Activated CD8-positive, alpha-beta memory T cell treated with anti-CD3 and anti-CD28 coated beads for 24 hours (primary cell): ENCODE results near the gene SLC22A31.
"Not testable (repeated sequence)": the region's sequence is repeated elsewhere in the genome, so short reads cannot be mapped to it uniquely, and the experiment has no call there.

Experiments
- DNase-seq: peaks from one replicate; pipeline ENCODE4 v3.0.0-alpha.2; 2020

SLC22A31 gene

DNA sequence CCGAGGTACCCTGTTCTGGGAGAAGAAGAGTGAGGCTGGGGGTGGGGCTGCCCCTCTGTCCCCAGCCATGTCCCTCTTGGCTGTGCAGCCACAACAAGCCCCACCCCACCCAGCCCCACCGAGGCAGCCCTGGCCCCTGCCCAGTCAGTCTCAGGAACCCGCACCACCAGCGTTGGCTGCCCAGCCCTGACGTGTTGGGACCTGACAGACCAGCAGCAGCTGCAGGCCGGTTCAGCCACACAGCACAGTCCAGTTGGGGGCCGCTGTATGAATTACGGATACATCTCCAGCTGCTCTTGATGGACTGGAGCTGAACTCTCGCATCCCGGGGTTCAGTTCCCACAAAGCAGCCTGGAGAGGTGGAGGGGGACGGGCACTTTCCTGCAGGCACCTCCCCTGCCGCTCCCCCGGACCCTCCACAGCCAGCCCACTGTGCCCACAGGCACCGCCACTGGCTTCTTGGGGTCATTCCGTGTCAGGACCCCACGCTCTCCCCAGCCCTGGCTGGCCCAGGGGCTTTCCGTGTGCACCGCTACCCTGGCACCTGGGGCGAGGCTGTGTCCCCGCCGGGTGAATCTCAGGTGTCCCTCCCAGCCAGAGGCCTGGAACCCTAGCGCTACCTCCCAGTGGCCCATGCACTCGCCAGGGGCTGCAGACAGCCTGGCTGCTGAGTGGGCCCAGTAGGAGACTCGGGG lies 21.7 kb downstream of the SLC22A31 start:
- no peak for DNase-seq

DNA sequence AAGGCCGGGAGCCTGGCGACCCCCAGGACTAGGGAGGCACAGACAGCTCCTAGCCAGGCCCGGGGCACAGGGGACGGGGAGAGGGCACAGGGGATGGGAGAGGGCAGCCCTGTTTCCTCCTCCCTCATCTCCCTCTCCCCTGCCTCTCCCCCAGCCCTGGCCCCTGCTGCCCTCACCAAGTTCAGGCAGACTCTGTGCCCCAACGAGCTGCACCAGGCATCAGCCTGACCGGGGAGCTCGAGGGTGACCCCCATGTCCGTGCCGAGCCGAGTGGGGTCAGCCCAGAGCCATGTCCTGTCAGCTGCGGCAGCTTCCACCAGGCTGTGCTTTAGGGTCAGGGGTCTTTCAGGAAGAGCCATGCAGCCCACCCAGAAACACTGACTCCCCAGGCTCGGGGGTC lies 22.8 kb downstream of the SLC22A31 start:
- DNase-seq, result no peak

DNA sequence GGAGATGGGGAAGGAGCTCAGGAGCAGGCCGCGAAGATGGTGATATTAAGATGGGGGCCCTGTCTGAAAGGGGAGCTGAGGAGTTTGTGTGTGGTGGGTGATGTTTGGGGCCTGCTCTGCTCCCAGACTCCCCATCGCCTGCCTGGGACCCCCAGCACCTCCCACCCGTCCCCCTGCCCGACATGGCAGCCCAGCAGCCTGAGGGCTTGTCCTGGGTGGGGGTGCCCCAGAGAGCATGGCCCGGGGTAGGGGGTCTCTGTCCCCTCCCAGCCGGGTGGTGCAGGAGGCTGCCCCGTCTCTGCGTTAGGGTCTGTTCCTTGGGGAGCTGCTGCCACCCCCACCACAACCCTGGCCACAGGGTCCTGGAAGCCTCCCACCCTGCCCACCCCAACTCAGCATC lies 23.6 kb downstream of the SLC22A31 start:
- no peak for DNase-seq

GRCh38 chr16:89176147-89176690 lies 24.1 kb downstream of the SLC22A31 start:
- DNase-seq, result no peak

GRCh38 chr16:89175280-89176146 lies 24.8 kb downstream of the SLC22A31 start:
- no peak for DNase-seq

GRCh38 chr16:89174877-89175276 lies 25.5 kb downstream of the SLC22A31 start:
- no peak for DNase-seq

DNA sequence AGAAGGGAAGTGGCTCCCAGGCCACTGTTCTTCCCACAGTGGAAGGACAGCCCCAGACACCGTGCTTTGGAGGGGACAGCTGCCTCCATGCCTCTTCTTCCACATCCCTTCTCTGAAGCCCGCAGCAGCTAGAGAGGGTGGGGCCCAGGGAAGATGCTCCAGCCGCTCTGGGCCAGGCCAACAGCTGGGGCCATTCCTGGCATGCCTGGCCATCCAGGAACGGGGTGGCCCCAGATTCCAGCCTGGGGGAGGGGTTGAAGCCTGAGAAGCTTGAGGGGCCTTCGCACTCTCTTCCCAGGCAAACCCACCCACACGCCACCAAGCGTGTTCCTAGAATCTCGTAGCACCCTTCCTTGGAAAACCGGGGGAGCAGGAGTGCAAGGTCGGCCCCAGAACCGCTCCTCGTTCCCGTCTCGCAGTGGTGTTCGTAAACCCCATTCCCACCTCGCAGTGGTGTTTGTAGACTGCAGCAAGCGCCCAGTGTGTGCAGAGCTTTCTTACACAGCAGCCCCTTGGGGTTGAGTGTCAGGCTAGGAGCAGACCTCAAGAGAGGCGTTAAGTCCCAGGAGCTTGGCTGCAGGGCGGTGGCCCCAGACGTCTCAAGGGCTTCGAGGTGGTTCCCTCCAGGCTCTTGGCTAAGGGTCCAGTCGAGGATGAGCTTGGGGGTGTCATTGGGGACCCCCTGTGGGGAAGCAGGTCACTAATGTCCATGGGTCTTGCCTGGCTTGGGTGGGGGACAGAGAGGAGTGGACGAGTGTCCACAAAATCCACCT lies 26.1 kb downstream of the SLC22A31 start:
- no peak for DNase-seq

DNA sequence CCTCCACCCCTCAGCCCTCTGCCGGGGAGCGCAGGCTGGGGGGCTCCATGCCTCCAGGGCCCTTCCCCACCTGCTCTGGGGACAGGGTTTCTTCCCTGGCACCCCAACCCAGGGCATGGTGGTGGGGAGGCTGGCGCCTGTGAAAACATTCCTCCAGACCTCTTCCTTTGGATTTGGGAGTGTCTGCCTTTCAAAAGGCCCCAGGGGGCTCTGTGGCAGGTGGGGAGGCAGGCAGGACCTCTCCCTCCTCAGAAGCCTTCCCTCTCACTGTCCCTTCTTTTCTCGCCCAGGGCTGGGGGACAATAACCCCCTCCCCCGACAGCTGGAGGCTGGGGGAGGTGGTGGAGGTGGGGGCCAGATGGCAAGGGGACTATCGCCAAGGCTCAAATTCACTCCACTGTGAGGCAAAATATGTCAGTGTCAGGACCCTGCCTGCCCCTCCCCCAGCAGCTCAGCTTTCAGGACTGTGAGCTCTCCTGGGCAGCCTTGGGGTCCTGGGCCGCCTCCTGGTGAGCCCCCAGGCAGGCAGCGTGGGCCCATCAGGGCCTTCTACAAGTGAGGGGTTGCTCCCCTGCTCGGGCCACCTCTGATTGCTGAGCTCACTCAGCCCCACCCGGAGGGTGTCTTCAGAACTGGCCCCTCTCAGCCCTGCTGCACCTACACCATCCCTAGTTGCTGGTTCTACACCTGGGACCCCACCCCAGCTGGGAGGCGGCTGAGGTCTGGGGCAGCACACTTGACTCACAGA lies 27.0 kb downstream of the SLC22A31 start:
- no peak for DNase-seq

DNA sequence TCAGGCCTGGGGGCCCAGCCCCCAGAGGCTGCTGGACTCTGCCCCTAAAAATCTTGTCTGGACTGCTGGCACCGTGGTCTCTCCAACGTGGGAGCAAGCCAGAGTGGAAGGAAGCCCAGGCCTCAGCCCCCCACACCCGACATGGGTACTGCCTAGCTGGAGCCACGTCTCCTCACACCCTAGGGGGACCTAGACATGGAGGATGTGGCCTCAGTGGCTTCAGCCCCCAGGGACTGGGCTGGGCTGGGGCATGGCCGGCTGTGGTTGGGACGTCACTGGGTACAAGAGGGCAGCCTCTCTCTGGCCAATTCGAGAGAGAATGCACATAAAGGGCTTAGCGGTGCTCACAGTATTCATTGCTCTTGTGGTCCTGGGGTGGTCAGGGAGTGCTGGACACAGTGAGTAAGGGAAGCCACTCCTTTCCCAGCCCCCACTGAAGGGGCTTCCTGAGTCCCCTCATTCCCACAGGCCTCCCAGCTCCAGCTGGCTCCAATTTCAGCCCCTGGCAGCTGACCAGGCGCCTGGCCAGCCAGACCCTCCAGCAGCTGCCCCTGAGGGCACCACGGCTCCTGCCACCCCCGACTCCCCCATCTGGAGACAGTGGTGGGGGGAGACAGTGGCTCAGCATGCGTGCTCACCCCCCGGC lies 27.7 kb downstream of the SLC22A31 start:
- no peak for DNase-seq

- no peak for DNase-seq
These were observed 28.2 kb downstream of the SLC22A31 start for GRCh38 chr16:89172171-89172527.

GRCh38 chr16:89171216-89172170 lies 28.8 kb downstream of the SLC22A31 start, which contains the start of gene CDH15:
Gene CDH15, plus strand, starts transcription at chr16:89171748. Its CDS starts 84 bp downstream, at chr16:89171832.
- peak; percentile 95 for DNase-seq

GRCh38 chr16:89170346-89171215 lies 29.8 kb downstream of the SLC22A31 start:
- no peak for DNase-seq

DNA sequence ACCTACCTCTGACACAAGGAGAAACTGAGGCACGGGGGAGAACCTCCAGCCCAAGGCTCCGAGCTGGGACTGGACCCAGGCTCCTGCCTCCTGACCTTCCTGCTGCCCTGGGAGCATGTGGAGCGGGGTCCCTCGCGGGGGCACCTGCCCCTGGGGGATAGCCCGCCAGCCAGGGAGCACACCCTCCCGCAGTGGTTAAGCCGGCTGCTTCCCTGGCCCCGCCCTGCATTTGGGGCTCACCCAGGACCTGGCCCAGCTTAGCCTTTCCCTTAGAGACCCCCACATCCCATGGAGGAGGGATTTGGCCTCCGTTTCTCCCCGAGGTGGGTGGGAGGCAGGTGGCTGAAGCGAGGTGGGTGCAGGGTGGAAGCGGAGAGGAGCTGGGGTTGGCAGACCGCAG lies 30.6 kb downstream of the SLC22A31 start:
- DNase-seq, result no peak

GRCh38 chr16:89168381-89169189 lies 31.8 kb downstream of the SLC22A31 start:
- no peak for DNase-seq

DNA sequence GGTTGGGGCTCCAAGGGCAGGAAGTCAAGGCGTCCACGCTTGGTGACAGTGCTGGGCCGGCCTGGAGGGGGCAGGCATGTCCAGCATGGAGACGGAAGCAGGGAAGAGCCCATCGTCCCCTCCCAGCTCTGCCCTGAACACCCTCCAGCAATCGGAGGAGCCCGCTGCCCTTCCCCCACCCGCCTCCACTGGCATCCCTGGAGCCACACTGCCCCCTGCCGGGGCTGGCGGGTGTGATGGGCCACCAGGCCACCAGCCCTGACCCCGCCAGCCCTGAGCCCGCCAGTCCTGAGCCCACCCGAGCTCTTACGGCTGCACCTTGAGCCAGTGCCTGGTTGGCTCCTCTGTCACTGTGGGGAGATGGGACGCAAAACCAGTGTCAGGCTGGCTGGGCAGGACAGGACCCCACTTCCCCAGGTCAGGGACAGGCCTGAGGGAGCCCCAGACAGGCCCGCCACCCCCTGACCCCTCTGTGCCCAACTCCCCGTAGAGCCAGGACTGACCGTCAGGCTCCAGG lies 32.9 kb downstream of the SLC22A31 start:
- peak; percentile 97 for DNase-seq

- no peak for DNase-seq
These were observed 33.5 kb downstream of the SLC22A31 start for GRCh38 chr16:89166696-89167424.

- DNase-seq, result not testable (repeated sequence)
These were observed 34.7 kb downstream of the SLC22A31 start for GRCh38 chr16:89165681-89165979.
